ENCODE data around the gene ELOVL5.
"Not testable (repeated sequence)": the region's sequence is repeated elsewhere in the genome, so short reads cannot be mapped to it uniquely, and the experiment has no call there.

Gene ELOVL5, protein sequence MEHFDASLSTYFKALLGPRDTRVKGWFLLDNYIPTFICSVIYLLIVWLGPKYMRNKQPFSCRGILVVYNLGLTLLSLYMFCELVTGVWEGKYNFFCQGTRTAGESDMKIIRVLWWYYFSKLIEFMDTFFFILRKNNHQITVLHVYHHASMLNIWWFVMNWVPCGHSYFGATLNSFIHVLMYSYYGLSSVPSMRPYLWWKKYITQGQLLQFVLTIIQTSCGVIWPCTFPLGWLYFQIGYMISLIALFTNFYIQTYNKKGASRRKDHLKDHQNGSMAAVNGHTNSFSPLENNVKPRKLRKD

DNA sequence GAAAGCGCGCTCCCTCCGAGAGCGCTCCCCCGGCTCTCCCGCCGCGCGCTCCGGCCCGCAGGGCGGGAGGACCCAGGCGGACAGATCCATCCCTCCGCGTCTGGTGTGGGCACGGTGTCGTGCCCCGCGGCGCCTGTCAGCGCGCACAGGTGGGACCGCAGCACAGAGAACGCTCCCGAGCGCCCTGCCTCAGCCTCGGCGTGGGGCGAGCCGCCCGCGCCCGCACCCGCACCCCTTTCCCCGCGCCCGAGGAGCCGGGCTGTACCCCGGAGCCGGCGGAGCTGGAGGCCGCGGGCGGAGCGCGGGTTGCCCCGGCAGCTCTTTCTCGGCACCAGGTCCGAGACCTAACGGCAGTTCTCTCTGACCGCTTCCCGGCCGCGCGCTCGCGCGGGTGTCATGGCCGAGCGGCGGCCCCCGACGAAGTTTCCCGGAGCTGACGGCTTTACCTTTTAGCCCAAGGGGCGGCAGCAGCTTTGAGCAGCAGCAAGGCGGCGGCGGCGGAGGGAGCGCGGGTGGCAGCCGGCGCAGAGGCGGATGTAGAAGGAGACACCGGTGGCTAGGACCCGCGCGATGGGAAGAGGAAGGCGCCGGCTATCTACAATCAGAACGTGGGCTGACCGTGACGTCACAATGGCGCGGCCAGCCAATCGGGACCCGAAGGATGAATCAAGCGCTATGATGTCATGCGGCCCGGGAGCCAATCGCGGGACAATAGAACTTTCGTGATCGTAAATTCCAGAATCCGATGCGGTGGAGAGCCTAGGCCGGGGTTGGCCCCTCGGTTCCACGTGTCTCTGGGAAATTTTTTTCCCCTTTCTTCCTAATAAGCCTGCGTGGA is at the start of gene ELOVL5:
TSS of gene ELOVL5 (minus strand) at position 580 of the 838 bp plus-strand sequence. CDS start 53,251 bp downstream, outside the sequence.
- H3K27me3 ChIP-seq (ENCODE audit: control insufficient read depth, insufficient read depth, low read length) = no peaks in the 10 kb centered on the region
- peaks cover 7% of the 10 kb centered on the region for H3K4me1 ChIP-seq (ENCODE audit: control insufficient read depth, insufficient read depth, low read length)
- peak within 1 kb of the TSS; percentile 97 for H3K27ac ChIP-seq (ENCODE audit: low read depth, low read length)
- H3K36me3 ChIP-seq (ENCODE audit: control insufficient read depth, insufficient read depth, low read length) = no peaks in the 10 kb centered on the region
- H3K9ac ChIP-seq (ENCODE audit: low read length) = peak within 1 kb of the TSS; percentile 88
- H3K4me3 ChIP-seq (ENCODE audit: low read length) = peak within 1 kb of the TSS; percentile 92

DNA sequence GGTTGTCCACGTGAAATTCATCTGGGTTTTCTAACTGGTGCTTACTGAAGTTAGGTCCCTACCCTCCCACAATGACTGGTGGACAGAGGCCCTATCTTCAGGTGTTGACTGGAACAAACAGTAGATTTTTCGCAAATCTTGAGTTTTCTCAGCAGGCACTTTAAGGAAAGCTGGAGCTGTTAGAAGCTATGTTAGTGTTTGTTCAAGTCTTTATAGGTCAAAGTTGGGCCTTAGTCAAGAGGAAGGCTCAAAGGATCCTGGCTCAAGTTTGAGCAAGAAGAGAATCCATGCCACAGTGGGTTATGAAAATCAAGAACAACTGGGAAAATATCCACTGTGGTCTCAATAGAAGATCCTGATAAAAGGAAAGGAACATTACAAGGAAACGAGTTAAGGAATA is 48.5 kb upstream of the ELOVL5 start:
- Histone ChIP-seq H3K9ac (ENCODE audit: low read length) (no peak overlapping the region), H3K27ac (ENCODE audit: low read depth, low read length) (no peak overlapping the region), H3K27me3 (ENCODE audit: control insufficient read depth, insufficient read depth, low read length) (no peaks in the 10 kb centered on the region), H3K4me1 (ENCODE audit: control insufficient read depth, insufficient read depth, low read length) (no peaks in the 10 kb centered on the region), H3K36me3 (ENCODE audit: control insufficient read depth, insufficient read depth, low read length) (no peaks in the 10 kb centered on the region), H3K4me3 (ENCODE audit: low read length) (no peak overlapping the region)

DNA sequence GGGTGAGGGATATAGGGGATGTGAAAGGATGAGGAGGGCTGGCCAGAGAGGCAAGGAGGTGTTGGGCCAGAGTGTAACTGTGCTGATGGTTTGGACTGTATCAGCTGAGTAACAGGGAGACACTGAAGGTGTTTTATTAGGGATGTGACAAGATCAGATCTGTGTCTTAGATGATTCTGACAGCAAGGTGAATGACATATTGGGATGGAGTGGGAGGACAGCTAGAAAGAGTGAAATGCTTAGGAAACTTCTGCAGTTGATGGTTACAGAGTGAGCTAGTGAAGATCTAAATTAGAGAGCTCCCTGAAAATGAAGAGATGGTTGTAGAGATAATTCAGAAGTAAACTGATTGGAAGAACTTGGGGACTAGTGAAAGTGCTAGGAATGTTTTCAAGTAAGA is 47.2 kb upstream of the ELOVL5 start:
- Histone ChIP-seq H3K36me3 (ENCODE audit: control insufficient read depth, insufficient read depth, low read length) (no peaks in the 10 kb centered on the region), H3K4me3 (ENCODE audit: low read length) (no peak overlapping the region), H3K4me1 (ENCODE audit: control insufficient read depth, insufficient read depth, low read length) (no peaks in the 10 kb centered on the region), H3K9ac (ENCODE audit: low read length) (no peak overlapping the region), H3K27me3 (ENCODE audit: control insufficient read depth, insufficient read depth, low read length) (no peaks in the 10 kb centered on the region), H3K27ac (ENCODE audit: low read depth, low read length) (no peak overlapping the region)

DNA sequence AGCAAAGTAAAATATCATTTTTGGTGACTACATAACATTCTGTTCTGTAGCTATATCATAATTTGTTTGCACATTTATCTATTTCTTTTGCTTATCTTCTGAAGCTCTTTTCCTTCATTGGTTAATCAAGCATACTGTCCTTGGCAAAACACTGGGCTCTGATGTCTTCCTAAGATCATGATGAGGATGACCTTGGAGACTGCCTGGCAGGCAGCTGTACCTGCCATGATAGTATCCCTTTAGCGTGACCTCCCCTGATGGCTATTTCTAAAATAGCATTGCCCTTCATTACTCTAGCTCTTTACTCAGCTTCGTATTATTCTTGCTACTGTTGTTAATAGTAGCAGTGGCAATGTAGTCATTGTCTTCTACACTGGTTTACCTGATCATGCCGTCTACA is 46.0 kb upstream of the ELOVL5 start:
- H3K4me3 ChIP-seq (ENCODE audit: low read length) = no peak overlapping the region
- no peak overlapping the region for H3K27ac ChIP-seq (ENCODE audit: low read depth, low read length)

DNA sequence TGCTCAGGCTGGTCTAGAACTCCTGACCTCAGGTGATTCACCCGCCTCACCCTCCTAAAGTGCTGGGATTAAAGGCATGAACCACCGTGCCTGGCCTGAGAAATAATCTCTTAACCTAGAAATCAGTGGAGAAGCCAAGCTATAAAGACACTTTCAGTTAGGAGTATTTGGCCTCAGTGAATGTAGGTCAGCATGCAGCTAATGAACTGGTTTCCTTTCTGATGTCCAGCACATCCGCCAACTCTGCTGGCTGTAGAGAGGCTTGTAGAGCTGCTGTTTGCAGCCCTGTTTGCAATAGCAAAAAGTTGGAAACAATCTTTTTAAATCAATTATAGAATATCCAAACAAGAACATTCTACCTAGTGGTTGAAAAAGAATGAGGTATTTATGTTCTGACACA is 42.4 kb upstream of the ELOVL5 start:
- no peaks in the 10 kb centered on the region for H3K27me3 ChIP-seq (ENCODE audit: control insufficient read depth, insufficient read depth, low read length)
- no peak overlapping the region for H3K27ac ChIP-seq (ENCODE audit: low read depth, low read length)
- no peak overlapping the region for H3K4me3 ChIP-seq (ENCODE audit: low read length)
- no peak overlapping the region for H3K9ac ChIP-seq (ENCODE audit: low read length)
- H3K36me3 ChIP-seq (ENCODE audit: control insufficient read depth, insufficient read depth, low read length) = no peaks in the 10 kb centered on the region
- no peaks in the 10 kb centered on the region for H3K4me1 ChIP-seq (ENCODE audit: control insufficient read depth, insufficient read depth, low read length)

More for the DNA sequence above, 46.0 kb upstream of the ELOVL5 start:
- no peaks in the 10 kb centered on the region for H3K4me1 ChIP-seq (ENCODE audit: control insufficient read depth, insufficient read depth, low read length)
- H3K9ac ChIP-seq (ENCODE audit: low read length) = no peak overlapping the region
- H3K36me3 ChIP-seq (ENCODE audit: control insufficient read depth, insufficient read depth, low read length) = no peaks in the 10 kb centered on the region
- no peaks in the 10 kb centered on the region for H3K27me3 ChIP-seq (ENCODE audit: control insufficient read depth, insufficient read depth, low read length)

DNA sequence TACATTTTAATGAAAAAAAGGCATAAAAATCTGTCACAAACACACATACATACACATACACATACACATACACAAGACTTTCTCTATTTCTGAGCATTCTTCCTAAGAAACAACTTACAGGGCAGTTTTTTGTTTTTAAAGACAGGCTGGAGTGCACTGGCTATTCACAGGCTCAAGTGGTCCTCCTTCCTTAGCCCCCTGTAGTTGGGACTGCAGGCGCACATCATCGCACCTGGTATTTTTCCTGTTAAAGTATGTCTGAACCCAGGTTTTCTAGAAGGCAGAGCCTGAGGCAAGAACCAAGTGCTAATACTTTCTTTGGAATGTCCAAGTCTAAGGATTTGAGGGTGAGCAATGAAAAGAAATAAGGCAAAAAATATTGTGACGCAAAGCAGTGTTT is 41.3 kb upstream of the ELOVL5 start:
- Histone ChIP-seq H3K4me3 (ENCODE audit: low read length) (no peak overlapping the region), H3K27ac (ENCODE audit: low read depth, low read length) (no peak overlapping the region), H3K36me3 (ENCODE audit: control insufficient read depth, insufficient read depth, low read length) (no peaks in the 10 kb centered on the region), H3K4me1 (ENCODE audit: control insufficient read depth, insufficient read depth, low read length) (no peaks in the 10 kb centered on the region), H3K27me3 (ENCODE audit: control insufficient read depth, insufficient read depth, low read length) (no peaks in the 10 kb centered on the region), H3K9ac (ENCODE audit: low read length) (no peak overlapping the region)

DNA sequence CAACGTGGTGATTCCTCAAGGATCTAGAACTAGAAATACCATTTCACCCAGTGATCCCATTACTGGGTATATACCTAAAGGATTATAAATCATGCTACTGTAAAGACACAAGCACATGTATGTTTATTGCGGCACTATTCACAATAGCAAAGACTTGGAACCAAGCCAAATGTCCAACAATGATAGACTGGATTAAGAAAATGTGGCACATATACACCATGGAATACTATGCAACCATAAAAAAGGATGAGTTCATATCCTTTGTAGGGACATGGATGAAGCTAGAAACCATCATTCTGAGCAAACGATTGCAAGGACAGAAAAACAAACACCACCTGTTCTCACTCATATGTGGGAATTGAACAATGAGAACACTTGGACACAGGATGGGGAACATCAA is 39.9 kb upstream of the ELOVL5 start:
- not testable (repeated sequence) for H3K9ac ChIP-seq (ENCODE audit: low read length); H3K4me1 ChIP-seq (ENCODE audit: control insufficient read depth, insufficient read depth, low read length); H3K27me3 ChIP-seq (ENCODE audit: control insufficient read depth, insufficient read depth, low read length); H3K4me3 ChIP-seq (ENCODE audit: low read length); H3K27ac ChIP-seq (ENCODE audit: low read depth, low read length); H3K36me3 ChIP-seq (ENCODE audit: control insufficient read depth, insufficient read depth, low read length)

DNA sequence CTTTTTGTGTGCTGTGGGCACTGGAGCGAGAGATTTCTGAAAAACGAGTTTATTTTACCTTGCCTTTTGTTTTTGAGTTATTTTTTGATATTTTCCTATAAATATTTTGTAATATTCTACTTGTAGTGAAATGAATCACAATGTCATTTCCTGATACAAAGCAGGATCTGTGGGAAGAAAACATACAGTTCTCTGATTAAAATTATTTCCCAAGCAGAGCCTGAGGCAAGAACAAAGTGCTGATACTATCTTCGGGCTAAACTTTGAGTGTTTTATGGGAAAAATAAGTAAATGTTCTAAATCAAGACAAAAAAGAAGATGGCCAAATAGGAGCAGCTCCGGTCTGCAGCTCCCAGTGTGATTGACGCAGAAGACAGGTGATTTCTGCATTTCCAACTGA is 33.7 kb upstream of the ELOVL5 start:
- H3K36me3 ChIP-seq (ENCODE audit: control insufficient read depth, insufficient read depth, low read length) = no peaks in the 10 kb centered on the region
- no peak overlapping the region for H3K4me3 ChIP-seq (ENCODE audit: low read length)
- no peak overlapping the region for H3K9ac ChIP-seq (ENCODE audit: low read length)
- no peak overlapping the region for H3K27ac ChIP-seq (ENCODE audit: low read depth, low read length)
- no peaks in the 10 kb centered on the region for H3K27me3 ChIP-seq (ENCODE audit: control insufficient read depth, insufficient read depth, low read length)
- no peaks in the 10 kb centered on the region for H3K4me1 ChIP-seq (ENCODE audit: control insufficient read depth, insufficient read depth, low read length)

DNA sequence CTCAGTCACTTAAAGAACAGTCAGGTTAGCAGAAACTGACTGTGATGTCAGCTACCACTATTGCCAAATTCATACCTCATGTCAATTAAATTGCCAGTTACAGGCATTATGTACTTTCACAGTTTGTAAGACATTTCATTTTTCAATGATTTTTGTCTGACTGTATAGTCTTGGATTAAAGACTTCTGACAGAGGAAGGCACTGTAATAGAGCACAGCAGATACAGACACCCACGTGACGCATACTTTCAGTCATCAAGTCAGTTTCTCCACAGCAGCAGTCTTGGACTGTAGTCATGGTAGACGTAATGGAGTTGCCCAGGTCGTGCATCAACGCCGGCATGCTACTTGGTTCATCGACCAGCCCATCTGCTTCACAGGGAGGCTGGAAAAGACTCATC is 29.5 kb upstream of the ELOVL5 start:
- no peak overlapping the region for H3K4me3 ChIP-seq (ENCODE audit: low read length)
- no peaks in the 10 kb centered on the region for H3K36me3 ChIP-seq (ENCODE audit: control insufficient read depth, insufficient read depth, low read length)
- H3K9ac ChIP-seq (ENCODE audit: low read length) = no peak overlapping the region
- H3K27me3 ChIP-seq (ENCODE audit: control insufficient read depth, insufficient read depth, low read length) = no peaks in the 10 kb centered on the region
- H3K4me1 ChIP-seq (ENCODE audit: control insufficient read depth, insufficient read depth, low read length) = no peaks in the 10 kb centered on the region
- no peak overlapping the region for H3K27ac ChIP-seq (ENCODE audit: low read depth, low read length)

DNA sequence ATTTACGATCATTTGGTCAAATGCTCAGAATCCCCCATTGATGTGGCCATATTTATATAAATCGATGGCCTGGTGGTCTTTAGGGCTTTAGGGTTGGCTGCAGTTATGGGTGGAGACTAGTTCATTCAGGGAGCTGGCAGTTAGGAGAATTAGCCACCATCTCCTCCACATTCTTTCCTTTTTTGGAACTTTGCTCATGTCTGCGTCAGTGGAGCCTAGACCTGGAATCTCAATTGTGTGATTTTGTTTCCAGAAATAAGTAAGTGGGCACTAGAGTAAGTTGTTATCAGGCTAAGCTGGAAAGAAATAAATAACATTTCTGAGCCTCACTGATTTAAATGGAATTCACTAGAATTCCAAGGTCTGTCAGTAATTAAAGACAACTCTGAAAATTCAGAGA is 29.0 kb upstream of the ELOVL5 start:
- H3K4me3 ChIP-seq (ENCODE audit: low read length) = no peak overlapping the region
- H3K27me3 ChIP-seq (ENCODE audit: control insufficient read depth, insufficient read depth, low read length) = no peaks in the 10 kb centered on the region
- no peaks in the 10 kb centered on the region for H3K36me3 ChIP-seq (ENCODE audit: control insufficient read depth, insufficient read depth, low read length)
- no peak overlapping the region for H3K9ac ChIP-seq (ENCODE audit: low read length)
- H3K27ac ChIP-seq (ENCODE audit: low read depth, low read length) = no peak overlapping the region
- H3K4me1 ChIP-seq (ENCODE audit: control insufficient read depth, insufficient read depth, low read length) = no peaks in the 10 kb centered on the region

DNA sequence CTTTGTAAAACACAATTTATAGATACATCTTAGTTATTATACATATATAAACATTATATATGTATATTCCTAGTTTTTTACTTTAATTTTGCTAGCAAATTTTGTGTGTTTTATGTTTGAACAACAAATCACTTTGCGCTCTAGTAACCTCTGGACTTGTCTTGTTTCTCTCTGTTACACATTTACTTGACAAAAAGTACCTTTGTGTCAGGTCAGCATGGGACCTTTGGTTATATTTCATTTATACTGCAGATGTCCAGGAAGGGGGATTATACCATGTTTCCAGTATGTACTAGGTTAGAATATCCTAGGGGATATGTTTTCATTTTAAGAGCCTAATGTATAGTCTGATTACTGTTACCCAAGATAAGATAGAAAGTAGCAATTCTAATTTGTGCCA is 28.5 kb upstream of the ELOVL5 start:
- H3K27me3 ChIP-seq (ENCODE audit: control insufficient read depth, insufficient read depth, low read length) = no peaks in the 10 kb centered on the region
- H3K36me3 ChIP-seq (ENCODE audit: control insufficient read depth, insufficient read depth, low read length) = no peaks in the 10 kb centered on the region
- no peak overlapping the region for H3K4me3 ChIP-seq (ENCODE audit: low read length)
- no peaks in the 10 kb centered on the region for H3K4me1 ChIP-seq (ENCODE audit: control insufficient read depth, insufficient read depth, low read length)
- no peak overlapping the region for H3K27ac ChIP-seq (ENCODE audit: low read depth, low read length)
- no peak overlapping the region for H3K9ac ChIP-seq (ENCODE audit: low read length)

DNA sequence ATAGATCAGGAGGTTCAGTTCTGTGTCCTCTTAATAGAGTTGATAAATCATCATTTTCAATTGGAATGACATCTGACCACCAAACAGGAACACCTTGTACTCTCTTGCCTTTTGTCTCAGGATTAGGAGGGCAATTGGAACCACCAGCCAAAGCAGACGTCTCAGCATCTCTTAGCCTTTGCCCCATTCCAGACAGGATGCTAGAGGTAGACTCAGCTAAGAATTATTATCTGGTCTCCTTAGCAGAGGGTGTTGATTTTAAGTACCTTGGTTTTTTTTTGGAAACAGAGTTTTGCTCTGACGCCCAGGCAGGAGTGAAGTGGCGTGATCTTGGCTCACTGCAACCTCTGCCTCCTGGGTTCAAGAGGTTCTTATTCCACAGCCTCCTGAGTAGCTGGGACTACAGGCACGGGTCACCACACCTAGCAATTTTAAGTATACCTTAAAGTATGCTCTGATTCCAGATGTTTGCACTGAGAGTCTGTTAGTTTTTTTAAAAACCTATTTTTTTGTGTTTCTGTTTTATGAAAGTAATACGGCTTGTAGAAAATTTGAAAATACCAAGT is 28.0 kb upstream of the ELOVL5 start:
- no peak overlapping the region for H3K4me3 ChIP-seq (ENCODE audit: low read length)
- H3K27ac ChIP-seq (ENCODE audit: low read depth, low read length) = no peak overlapping the region
- H3K27me3 ChIP-seq (ENCODE audit: control insufficient read depth, insufficient read depth, low read length) = no peaks in the 10 kb centered on the region
- no peaks in the 10 kb centered on the region for H3K36me3 ChIP-seq (ENCODE audit: control insufficient read depth, insufficient read depth, low read length)
- no peak overlapping the region for H3K9ac ChIP-seq (ENCODE audit: low read length)
- H3K4me1 ChIP-seq (ENCODE audit: control insufficient read depth, insufficient read depth, low read length) = no peaks in the 10 kb centered on the region
